Medulla oblongata (tissue), 1 donor: ENCODE measurements around the gene MEA1.
"Not testable (repeated sequence)": the region's sequence is repeated elsewhere in the genome, so short reads cannot be mapped to it uniquely, and the experiment has no call there.

Experiments used
- DNase-seq: peaks from one replicate; pipeline ENCODE4 v3.0.0-alpha.2; 2015; ENCODE audit errors: extremely low spot score

Gene MEA1

DNA sequence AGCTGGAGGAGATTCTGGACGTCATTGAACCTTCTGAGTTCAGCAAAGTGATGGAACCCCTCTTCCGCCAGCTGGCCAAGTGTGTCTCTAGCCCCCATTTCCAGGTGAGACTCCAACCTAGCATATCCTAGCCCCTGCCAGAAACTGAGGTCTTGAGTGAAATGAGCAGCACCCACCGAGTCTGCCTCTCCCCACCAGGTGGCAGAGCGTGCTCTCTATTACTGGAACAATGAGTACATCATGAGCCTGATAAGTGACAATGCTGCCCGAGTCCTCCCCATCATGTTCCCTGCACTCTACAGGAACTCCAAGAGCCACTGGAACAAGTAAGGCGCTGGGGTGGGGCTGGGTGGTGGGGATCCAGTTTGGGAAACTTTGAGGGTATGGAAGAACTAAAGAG is 4.6 kb downstream of the MEA1 start:
- DNase-seq = peak; percentile 26

DNA sequence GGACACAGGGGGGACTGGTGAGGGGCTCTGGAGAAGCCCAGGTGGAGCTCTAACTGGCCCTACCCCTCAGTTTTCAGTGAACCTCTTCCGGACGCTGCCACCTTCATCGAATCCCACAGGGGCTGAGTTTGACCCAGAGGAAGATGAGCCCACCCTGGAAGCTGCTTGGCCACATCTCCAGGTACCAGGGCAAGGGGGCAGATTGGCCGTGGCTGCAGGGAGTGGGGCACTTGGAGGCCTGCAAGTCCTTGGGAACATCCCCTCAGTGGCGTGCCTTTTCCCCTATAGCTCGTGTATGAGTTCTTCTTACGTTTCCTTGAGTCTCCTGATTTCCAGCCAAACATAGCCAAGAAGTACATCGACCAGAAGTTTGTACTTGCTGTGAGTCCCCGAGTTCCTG is 6.6 kb downstream of the MEA1 start:
- DNase-seq = no peak

DNA sequence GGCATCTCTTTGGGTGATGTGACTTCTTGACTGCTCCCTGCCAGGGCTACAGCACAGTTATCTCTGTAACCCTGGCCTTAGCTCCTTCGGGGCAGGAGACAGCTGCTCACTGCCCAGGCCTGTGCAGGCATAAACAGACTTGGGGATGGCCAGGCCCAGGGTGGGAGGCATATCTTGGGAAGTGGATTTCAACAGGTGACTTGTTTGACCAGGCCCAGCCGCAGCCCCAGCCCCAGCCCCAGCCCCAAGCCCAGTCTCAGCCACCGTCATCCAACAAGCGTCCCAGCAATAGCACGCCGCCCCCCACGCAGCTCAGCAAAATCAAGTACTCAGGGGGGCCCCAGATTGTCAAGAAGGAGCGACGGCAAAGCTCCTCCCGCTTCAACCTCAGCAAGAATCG is 7.5 kb downstream of the MEA1 start:
- DNase-seq = no peak

DNA sequence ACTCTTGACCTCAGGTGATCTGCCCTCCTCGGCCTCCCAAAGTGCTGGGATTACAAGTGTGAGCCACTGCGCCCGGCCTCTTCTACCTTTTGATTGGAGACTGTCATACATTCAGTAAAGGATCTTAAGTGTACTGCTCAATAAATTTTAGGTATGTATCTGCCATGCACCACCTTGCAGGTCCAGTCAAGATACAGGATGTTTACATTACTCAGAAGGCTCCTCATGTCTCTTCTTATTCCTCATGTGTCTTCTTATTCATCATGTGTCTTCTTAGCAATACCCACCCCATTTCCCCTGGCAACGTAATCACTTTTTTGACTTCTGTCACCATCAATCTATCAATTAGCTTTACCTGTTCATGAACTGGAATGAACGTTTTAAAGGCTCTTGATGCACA is 7.9 kb downstream of the MEA1 start:
- DNase-seq = no peak

DNA sequence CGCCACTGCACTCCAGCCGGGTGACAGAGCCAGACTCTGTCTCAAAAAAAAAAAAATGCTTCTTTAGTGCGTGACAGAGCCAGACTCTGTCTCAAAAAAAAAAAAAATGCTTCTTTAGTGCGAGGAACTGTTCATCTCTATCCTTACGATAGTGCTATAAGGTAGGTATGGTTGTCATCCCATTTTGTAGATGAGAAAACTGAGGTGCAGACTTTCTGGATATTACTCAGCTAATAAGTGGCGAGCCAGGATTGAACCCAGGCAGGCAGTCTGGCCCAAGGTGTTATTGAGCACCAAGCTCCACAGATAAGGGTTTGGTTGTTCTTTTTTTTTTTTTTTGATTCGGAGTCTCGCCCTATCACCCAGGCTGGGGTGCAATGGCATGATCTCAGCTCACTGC is 11.9 kb downstream of the MEA1 start:
- no peak for DNase-seq

DNA sequence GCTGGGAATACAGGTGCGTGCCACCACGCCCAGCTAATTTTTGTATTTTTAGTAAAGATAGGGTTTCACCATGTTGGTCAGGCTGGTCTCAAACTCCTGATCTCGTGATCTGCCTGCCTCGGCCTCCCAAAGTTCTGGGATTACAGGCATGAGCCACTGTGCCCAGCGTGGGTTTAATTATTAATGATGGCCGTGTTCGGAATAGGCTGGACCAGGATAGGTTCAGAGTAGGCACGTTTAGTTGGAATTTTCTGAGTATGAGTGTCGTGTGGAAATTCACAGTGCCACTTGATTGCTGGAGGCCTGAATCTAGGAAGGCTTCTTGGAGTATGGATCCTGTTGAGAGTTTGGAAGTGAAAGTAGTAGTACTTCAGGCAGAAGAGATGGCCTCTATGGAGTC is 15.5 kb downstream of the MEA1 start:
- DNase-seq = not testable (repeated sequence)

DNA sequence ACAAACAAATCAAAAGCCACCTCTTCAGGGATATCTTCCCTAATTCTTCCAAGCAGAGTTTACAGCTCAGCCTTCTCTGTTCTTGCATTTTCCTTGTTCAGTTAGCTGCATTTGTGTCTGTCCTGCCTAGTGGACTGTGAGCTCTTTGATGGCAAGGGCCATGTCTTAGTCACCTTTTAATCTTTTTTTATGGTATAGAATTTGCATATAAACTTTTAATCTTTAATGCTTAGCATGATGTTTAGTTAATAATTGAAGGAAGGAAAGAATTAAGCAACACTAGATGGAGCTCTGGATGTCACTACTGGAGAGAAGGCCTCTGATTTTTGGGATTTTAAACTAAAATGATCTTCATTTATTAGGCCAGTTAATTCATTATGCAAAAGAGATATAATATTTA is 17.2 kb downstream of the MEA1 start:
- no peak for DNase-seq

DNA sequence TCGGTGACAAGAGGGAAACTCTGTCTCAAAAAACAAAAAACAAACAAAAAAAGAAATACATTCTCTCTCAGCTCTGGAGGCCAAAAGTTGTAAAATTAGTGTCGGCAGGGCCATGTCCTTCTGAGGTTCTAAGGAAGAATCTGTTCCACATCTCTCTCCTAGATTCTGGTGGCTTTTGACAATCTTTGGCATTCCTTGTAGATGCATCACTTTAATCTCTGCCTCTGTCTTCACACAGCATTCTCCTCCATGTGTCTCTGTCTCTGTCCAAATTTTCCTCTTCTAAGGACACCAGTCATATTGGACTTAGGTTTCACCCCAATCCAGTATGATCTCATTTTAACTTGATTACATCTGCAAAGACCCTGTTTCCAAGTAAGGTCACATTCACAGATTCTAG is 20.3 kb downstream of the MEA1 start:
- DNase-seq = no peak

DNA sequence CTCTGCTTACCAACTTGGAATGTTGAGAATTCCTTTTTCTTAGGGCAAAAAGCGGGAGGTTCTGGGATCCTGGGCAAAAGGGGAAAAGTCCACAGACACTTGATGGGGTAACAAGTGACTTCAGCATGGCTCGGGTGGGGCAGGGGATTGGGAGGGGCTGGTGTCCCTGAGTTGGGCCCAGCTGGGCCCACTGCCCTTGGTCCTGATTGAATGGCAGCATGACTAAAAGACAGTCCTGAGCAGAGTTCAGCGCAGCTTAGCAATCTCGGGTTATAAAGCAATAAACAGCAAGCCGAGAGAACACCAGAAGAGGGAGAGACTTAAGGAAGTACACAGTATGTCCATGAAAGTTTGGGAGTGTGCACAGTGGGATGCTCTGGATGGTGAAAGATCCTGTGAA is 23.8 kb downstream of the MEA1 start:
- no peak for DNase-seq

DNA sequence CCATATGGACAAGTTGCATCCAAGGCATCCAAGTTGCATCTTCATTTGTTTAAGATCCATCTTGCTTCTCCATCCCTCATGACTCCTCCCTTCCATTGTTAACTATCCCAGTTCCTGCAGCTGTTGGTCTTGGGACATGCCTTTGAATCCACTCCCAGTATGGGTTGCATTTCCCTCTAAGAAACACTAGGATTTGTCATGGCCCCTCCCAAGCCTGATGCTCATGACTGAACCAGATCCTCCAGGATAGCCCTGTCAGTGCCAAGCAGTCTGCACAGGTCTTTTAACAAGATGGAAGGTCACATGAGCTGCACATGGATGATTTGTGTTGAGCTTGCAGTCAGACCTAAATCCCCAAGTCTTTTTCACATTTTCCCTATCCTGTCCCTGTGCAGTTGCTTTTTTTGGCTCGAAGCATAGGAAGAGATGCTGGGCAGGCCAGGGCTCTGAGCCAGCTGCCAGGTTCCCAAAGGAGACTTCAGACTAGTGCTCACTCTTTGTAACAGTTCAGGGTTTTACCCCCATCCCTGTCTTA is 25.2 kb downstream of the MEA1 start:
- no peak for DNase-seq

DNA sequence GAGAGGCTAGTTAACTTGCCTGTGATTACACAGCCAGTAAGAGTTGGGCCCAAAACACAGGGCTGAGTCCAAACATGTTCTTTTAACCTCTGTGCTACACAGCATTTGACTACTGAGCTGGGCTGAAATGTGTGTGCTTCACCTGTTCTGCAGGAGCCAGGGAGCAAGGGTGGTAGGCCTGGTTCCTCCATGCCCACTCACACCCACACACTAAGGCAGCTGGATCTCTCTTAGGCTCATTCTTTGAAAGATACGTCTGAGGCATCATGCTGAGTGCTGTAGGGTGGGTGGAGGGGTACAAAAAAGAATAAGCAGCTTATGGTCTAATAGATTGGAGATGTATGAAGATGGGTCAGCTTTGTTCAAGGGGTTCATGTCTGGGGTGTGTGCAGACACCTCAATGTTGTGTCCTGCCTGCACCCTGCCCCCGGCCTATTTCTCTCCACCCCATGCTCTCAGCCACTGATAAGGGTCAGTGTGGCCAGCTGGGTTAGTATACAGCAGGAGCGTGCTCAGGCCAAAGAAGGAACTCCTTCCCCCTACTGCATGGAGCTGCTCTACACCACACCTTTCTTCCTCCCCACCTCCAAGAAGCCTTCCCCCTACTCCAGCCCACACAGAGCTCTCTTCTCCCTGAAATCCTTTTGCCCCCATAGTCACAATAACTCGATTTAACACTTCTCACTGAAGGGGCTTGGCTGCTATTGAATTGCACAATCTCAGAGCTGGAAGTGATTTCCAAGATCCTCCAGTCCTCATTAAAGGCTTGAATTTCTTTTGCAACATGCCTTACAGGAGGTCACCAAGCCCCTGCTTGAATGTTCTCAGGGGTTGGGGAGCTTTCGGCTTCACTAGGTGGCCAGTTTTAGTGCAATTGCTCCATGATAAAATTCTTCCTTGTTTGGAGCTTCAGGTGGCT is 26.0 kb downstream of the MEA1 start:
- no peak for DNase-seq

DNA sequence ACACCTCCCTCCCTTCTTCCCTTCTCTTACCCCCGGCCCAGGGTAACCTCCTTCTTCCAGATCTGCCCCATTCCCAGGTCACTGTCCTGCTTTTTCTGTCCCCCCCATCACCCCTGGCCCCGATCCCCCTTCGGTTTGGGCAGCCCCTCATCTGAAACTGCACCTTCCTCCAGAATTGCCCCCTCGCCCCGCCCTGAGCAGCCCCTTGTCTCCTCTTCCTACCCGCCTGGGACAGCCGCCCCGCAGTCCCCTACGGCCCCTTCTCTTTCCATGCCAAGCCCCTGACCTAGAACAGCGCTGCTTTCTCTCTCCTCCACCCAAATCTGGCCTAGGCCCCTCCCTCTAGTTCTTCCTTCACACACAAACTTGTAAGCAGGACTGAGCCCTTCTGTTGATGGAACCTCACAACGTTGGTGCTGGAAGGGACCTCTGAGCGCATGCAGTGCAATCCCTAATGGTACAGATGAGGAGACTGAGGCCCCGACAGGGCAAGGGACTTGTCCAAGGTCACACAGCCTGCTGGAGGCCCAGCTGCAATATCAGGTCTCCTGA is 28.7 kb downstream of the MEA1 start:
- DNase-seq = no peak

DNA sequence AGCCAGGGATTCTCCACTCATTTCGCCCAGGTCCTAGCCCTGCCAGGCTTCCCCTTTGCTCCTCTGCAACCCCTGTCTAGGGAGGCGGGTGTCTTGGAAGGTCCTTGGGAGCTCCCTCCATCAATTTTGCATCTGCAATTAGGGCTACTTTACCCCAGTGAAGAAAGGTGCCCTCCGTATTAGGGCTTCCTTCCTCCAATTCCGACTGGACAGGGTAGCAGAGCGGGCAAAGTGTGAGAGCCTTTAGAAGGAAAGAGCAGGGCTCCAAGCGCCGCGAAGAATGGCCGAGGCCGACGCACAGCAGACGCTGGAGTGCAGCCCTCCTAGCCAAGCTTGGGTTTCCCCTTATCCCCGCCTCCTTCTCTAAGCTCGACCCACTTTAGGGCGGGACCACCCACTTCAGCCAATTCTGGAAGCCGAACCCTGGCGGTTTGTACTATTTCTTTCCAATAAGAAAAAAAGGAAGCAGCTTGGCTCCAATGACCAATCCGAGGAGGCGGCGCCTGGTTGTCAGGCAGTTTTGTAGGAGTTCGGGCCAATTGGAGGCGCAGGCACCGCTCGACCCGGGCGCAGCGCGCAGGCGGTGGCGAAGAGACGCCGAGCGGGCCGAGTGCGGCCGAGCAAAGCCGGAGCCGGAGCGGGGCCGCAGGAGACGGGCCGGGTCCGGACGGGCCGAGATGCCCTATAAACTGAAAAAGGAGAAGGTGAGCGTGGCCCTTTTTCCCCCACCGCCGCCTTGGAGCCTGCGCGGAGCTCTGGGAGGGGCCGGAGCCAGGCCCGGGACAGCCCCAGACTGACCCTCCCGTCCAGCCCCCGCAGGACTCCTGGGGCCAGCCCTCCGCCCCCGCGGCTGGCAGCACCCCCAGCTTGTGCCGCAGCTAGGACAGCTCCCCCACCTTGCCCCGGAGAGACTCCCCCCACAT is 29.5 kb downstream of the MEA1 start, which contains the start of gene PPP2R5D:
Gene PPP2R5D (plus strand): TSS at position 570 of the 923 bp plus-strand sequence. CDS start 108 bp downstream, at position 678.
- DNase-seq = peak; percentile 100

DNA sequence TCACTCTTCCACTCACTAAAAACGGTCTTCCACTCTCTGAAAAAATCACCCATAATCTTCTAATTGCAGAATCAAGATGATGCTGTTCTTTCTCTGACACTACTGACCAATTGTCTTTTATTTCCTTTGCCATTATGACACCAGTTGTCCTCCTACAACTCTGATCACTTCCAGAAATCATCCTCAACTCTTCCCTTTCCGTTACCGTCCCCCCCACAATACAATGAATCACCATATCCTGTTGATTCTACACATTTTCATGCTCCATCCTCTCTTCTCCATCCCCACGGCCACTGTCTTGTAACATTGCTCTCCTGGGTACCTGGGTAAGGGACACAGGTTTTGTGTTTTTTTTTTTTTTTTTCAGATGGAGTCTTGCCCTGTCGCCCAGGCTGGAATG is 31.9 kb downstream of the MEA1 start:
- no peak for DNase-seq

DNA sequence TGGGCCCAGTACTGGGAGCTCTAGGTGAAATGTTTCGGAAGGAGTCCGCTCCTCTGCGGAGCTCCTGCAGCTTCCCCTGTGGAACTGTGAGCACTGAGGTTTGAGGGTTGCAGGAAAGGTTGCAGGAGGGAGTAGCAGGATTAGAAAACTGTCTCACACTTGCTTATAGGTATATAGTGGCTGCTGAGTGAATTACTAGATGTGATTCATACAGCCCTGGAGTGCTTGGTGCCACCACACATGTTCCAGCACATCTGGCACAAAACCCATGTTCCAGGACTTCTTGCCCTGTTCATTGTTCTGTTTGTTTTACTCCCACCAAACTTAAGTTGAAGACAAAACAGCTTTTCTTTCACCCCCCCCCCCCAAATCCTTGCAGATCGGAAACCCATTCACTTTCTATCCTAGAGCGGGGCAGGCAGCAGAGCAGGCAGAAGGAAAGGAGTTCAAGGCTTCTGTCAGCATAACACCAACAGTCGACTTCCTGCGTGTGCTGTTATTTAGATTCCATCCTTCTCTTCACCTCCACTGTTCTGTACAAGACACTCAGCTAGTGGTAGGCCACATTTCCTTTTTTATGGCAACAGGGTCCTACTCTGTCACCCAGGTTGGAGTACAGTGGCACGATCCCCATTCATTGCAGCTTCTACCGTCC is 34.1 kb downstream of the MEA1 start:
- DNase-seq = no peak

DNA sequence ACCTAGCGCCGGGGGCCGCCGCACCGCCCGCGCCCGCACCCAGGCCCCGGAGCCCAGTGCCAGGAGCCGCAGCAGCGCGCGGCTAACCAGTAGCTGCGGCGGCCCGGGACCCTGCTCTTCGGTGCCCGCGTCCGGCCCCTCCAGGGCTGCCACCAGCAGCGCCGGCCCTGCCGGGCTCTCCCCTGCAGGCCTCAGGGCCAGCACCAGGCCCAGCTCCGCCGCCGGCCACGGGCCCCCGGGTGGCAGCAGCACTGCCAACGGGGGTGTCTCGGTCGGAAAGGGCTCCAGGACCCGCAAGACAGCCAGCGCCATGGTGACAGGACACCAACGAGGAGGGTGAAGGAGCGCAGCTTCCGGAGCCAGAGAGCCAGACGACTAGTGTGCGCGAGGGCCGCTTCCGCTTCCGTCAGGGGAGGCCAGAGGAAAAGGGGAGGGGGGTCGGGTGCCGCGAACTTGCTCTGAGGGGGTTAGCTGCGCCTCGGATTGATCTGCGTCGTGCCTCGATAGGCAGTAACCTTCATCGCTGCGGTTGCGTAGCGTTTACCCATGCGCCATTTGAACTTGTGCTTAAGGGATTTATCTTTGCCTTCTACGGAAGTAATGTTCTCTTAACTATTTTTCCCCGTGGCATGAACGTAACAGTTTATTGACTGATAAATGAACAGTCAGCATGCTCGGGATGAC is 34.8 kb downstream of the MEA1 start, which contains the start of gene PEX6:
Gene PEX6 (minus strand): TSS at position 343 of the 684 bp plus-strand sequence. CDS start 31 bp downstream, at position 312.
- DNase-seq = peak; percentile 84

DNA sequence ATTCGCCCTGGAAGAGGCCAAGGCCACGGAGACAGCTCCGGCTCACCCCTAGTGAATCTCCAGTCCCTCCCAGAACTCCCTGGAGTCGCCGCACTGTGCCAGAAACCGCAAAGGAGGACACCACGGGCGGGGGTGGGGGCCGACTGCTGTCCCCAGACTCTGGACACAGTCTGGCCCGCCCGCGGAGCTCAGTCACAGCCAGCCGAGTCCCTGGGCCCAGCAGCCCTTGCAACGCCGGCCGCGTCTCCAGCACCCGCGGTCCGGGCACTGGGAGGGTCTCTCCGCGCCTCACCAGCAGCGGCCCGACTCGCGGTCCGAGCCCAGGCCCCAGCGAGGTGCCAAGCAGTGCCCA is 35.3 kb downstream of the MEA1 start:
- DNase-seq = no peak

DNA sequence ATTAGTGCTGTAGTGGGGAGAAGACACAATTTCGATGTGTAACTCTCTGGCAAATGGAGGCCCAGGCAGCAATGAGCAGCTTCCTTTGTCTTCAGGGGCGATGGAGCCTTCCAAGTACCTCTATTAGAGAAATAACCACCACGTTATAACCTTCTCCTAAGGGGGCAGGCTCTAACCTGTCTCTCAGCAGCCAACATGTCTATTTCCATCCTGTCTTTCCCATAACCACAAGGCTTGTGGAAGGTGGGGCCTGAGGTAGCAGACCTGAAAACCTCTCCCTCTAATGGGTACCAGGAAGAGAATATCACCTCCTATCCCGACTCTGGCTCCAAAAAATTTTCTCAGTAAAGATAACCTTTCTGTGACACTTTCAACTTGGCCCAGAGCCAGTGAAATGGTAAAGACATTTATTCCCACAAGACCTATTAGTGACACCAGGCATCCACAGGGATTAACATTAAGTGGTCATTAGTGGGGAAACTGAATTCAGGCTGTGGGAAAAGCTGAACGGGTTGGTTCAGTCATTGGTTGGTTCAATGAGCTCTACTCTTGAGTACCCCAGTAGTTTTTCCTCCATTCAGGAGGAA is 38.7 kb downstream of the MEA1 start:
- DNase-seq = no peak

DNA sequence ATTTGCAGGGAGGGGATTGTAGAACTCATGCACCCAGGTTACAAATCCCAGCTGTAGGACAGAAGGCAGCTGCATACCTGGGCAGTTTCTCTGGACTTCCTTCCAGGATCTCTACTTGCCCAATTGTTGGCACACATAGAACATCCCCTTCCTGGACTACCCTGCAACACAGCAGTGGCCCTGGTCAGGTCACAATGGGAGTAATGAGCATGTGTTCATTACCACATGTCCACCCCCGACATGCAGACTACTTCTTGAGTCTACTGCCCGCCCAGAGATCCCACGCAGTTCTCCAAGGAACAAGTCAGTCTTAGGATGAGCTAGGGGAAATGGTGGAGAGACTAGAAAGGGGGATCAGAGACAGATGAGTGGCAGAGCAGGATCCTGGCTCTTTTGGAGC is 39.8 kb downstream of the MEA1 start:
- no peak for DNase-seq

DNA sequence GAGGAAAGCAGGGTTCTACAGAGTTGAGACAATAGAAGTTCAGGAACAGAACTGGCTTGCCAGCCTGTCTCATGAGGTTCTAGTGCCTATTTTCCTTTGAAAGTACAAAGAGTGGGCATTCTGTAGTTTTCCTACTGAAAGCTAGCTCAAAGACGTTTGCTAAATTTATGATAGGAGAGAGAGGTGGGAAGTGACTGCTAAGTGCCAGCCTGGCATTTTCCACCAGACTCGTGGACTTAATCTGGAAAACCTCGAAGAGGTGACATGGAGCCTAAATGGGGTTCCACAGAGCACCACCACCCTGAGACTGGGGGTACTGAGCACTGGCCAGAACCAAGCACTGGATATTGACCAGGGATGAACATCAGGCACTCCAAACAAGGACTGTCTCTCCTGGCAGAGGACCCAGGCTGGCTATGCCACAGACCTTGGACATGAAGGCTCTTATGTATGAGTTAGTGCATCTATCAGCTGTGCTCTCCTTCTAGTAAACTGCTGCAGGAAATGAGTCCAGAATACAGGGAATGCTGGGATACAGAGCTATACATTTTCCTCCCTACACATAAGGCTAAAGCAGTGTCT is 41.9 kb downstream of the MEA1 start:
- no peak for DNase-seq
